Ovary (tissue), 9 donors: ENCODE data around the gene CEP164. TPM values are rescaled to one million over a fixed set of nuclear protein-coding genes. Genes with fewer than 3 reads are reported as not detected.

Source experiments
- DNase-seq, 5 donors: peaks; one replicate each; pipeline ENCODE4 v3.0.0-alpha.2; 2019 to 2020
- H3K27ac ChIP-seq, 2 donors: fragments of 200-600 bp; one replicate each; pipeline versions ENCODE4 v1.5.1 to v1.8.0; 2019 to 2022
- H3K27me3 ChIP-seq: fragments of 200-600 bp; one replicate; pipeline ENCODE4 v1.8.0; 2022
- H3K36me3 ChIP-seq: fragments of 200-600 bp; sonication (generic); one replicate; pipeline ENCODE4 v1.5.1; 2019
- H3K4me1 ChIP-seq: one replicate; pipeline ENCODE4 v1.8.1; 2013; ENCODE audit warnings: mild to moderate bottlenecking, moderate library complexity; ENCODE audit not compliant: insufficient read depth
- H3K4me3 ChIP-seq: fragments of 200-600 bp; sonication (generic); one replicate; pipeline ENCODE4 v1.5.1; 2017
- H3K9me3 ChIP-seq, 2 donors: fragments of 200-600 bp in 1 of 2; sonication (generic) in 1 of 2; one replicate each; pipeline versions ENCODE4 v1.5.1 to v1.8.1; 2013 to 2019; ENCODE audit warnings: mild to moderate bottlenecking in 1 of 2, moderate library complexity in 1 of 2
- CTCF ChIP-seq, 3 donors: fragments of 450-650 bp in 2 of 3; fragments of 200-600 bp in 1 of 3; IDR thresholded peaks; one replicate each; pipeline versions ENCODE4 v1.5.1 to v1.8.0; 2016 to 2022; ENCODE audit warnings: antibody characterized with exemption in 3 of 3, mild to moderate bottlenecking in 1 of 3
- EP300 ChIP-seq: sonication (generic); formaldehyde crosslinking; IDR thresholded peaks from one replicate; pipeline ENCODE4 v1.6.1; 2017; ENCODE audit warnings: antibody characterized with exemption
- POLR2A ChIP-seq: fragments of 450-650 bp; IDR thresholded peaks from one replicate; pipeline ENCODE4 v1.6.1; 2017; ENCODE audit warnings: antibody characterized with exemption, mild to moderate bottlenecking, moderate library complexity
- WGBS, 3 donors: extraction: QIAGEN DNeasy Blood & Tissue Kit in 1 of 3; methylation state at CpG; one replicate each; pipeline versions ENCODE4 v1.1.5 to v1.1.7; 2013 to 2017; 5-methylcytosine and 5-hydroxymethylcytosine counted together
- intact Hi-C, 4 donors: fragments of 100-400 bp; cut with DNase I; formaldehyde crosslinking; loops; one replicate each; pipeline versions ENCODE4 v1.11.0 to v1.15.1; 2022 to 2023
- polyA plus RNA-seq, 2 donors: library from polyadenylated mRNA; stranded (reverse); fragments of 200-250 nt in 1 of 2; fragments of 350-450 nt in 1 of 2; fragmentation: Illumina TruSeq in 1 of 2; extraction: RNeasy Lipid Tissue Mini Kit (QIAGEN cat#74804) in 1 of 2; gene quantifications; one replicate each; pipeline ENCODE4 v1.2.3, GENCODE V29; 2013 to 2014
- total RNA-seq, 7 donors: library from RNA; depleted of rRNA in 2 of 7; stranded (reverse); fragments of >200 nt in 2 of 7; fragmentation: NEBNext Ultra II Directional in 3 of 7; extraction: Animal tissue kit (Norgen Biotek cat#: 25700) in 3 of 7; gene quantifications; one replicate each; pipeline versions ENCODE4 v1.1.0 to v1.2.4, GENCODE V29; 2016 to 2023
- donor health status: DM: no; HTN: no; CAD: no; lungs with moderate emphysema.
- donor health status: DM: no; HTN: no; CAD: no.
- donor health status: Bipolar disorder and iron deficiency.
- donor health status: DM: yes; HTN: yes; CAD: no.
- donor health status: DM: no; HTN: no; CAD: no.
- donor health status: DM: yes; HTN: yes; CAD: no.

Gene CEP164
- total and polyA plus RNA-seq, 9 donors: 18.6 to 50.4 (median 28.0) TPM

GRCh38 chr11:117382746-117383145 is 55.1 kb downstream of the CEP164 start:
- Histone ChIP-seq H3K27me3 (no peaks in the 10 kb centered on the region), H3K4me3 (no peak overlapping the region), H3K9me3 (no peaks in the 10 kb centered on the region), H3K36me3 (no peaks in the 10 kb centered on the region), H3K4me1 (no peaks in the 10 kb centered on the region), H3K27ac (no peak overlapping the region)
- WGBS, 3 donors: 76 to 89% (median 84%) methylated on average over 4 of the region's 4 CpGs
- no peak for TF ChIP-seq POLR2A
- TF ChIP-seq EP300: no peak
- TF ChIP-seq CTCF (IDR thresholded peaks at IDR 0.05): no peak
- no peak for DNase-seq
- intact Hi-C loops: no loop called here

- intact Hi-C loops: no loop called here
- no peaks in the 10 kb centered on the region for H3K36me3 ChIP-seq
- 42 to 89% (median 76%) methylated on average over 1 of the region's 1 CpG for WGBS, 3 donors
- no peaks in the 10 kb centered on the region for H3K4me1 ChIP-seq
- no peaks in the 10 kb centered on the region for H3K27me3 ChIP-seq
- no peaks in the 10 kb centered on the region for H3K9me3 ChIP-seq
- no peak for TF ChIP-seq EP300
- no peak for TF ChIP-seq POLR2A
- TF ChIP-seq CTCF (IDR thresholded peaks at IDR 0.05): no peak
- no peak overlapping the region for H3K4me3 ChIP-seq
- no peak for DNase-seq
- H3K27ac ChIP-seq: no peak overlapping the region
These were observed 56.4 kb downstream of the CEP164 start for GRCh38 chr11:117384045-117384444.

- H3K9me3 ChIP-seq: no peaks in the 10 kb centered on the region
- no peak overlapping the region for H3K4me3 ChIP-seq
- TF ChIP-seq EP300 (no peak), CTCF (IDR thresholded peaks at IDR 0.05) (no peak), POLR2A (no peak)
- no peaks in the 10 kb centered on the region for H3K27me3 ChIP-seq
- no peak overlapping the region for H3K27ac ChIP-seq
- WGBS, 3 donors: 94 to 97% (median 96%) methylated on average over 3 of the region's 3 CpGs
- no peaks in the 10 kb centered on the region for H3K4me1 ChIP-seq
- DNase-seq: peak in 1 of 5 donors; percentile 3
- intact Hi-C loops: no loop called here
- no peaks in the 10 kb centered on the region for H3K36me3 ChIP-seq
These were observed 57.8 kb downstream of the CEP164 start for GRCh38 chr11:117385471-117385870.

GRCh38 chr11:117385906-117386305 is 58.3 kb downstream of the CEP164 start:
- 93 to 95% (median 94%) methylated on average over 9 of the region's 9 CpGs for WGBS, 3 donors
- Histone ChIP-seq H3K9me3 (no peaks in the 10 kb centered on the region), H3K36me3 (no peaks in the 10 kb centered on the region), H3K4me3 (no peak overlapping the region), H3K4me1 (no peaks in the 10 kb centered on the region), H3K27ac (no peak overlapping the region), H3K27me3 (no peaks in the 10 kb centered on the region)
- intact Hi-C loops: no loop called here
- no peak for TF ChIP-seq CTCF (IDR thresholded peaks at IDR 0.05)
- TF ChIP-seq POLR2A: no peak
- TF ChIP-seq EP300: no peak
- DNase-seq: peak in 1 of 5 donors; percentile 4
